SIG-M5 (cell line): ENCODE data around the gene EIF4EBP3.
A peak's percentile ranks its signal among the peaks of the same experiment; 100 is the strongest.
"Not testable (repeated sequence)": the region's sequence is repeated elsewhere in the genome, so short reads cannot be mapped to it uniquely, and the experiment has no call there.

ENCODE experiments used
- DNase-seq: peaks from one replicate; lab custom pipeline; 2025; lab: John Stamatoyannopoulos, UW

The EIF4EBP3 gene

DNA sequence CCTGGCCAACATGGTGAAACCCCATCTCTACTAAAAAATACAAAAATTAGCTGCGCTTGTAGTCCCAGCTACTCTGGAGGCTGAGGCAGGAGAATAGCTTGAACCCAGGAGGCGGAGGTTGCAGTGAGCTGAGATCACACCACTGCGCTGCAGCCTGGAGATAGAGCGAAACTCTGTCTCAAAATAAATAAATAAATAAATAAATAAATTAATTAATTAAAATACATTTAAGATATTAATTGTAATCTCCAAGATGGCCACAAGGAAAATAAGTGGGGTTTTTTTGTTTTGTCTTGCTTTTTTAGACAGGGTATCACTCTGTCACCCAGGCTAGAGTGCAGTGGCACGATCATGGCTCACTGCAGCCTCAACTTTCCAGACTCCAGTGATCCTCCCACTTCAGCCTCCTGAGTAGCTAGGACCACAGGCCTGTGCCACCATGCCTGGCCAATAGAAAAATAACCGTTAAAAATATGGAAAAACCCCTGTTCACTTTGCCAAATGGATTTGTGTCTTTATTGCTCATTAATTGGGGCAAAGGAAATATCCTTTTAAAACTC lies 31.8 kb downstream of the EIF4EBP3 start:
- DNase-seq: not testable (repeated sequence)

DNA sequence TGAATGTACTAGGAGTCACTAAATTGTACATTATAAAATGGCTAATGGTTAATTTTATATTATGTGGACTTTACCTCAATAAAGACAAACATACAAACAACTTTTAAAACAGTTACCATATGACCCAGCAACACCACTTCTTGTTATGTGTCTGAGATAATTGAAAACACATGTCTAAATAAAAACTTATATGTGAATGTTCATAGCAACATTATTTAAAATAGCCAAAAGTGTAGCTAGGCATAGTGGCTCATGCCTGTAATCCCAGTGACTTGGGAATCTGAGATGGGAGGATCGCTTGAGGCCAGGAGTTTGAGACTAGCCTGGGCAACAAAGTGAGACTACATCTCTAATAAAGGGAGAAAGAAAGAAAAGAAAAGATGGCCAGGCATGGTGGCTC lies 40.0 kb downstream of the EIF4EBP3 start:
- no peak for DNase-seq

DNA sequence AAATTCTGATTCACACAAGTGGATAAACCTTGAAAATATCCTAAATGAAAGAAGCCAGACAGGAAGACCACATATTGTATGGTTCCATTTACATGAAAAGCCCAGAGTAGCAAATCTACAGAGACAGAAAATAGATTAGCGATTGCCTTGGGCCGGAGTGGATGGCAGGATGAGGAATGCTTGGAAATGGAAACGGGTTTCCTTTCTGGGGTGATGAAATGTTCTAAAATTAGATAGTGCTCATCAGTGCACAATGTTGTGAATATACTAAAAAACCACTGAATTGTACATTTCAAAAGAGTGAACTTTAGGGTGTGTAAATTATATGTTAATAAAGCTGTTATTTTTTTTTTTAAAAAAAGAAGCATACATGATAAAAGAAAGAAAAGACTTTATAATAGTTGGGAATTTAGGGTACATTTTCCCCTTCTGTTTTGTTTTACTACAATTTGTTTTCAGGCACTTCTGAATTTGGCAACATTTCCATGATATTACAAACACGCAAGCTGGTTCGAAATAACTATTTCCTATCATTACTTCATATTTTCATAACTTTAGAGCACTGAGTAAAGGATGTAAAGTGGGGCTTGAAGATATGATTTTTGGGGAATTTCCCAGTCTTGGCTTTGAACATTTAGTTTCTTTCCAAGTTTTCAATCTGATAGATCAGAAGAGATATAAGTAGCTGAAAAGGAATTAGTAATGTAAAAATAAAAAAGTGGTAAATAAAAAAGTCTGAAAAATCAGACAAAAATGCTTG lies 41.0 kb downstream of the EIF4EBP3 start:
- DNase-seq: no peak

DNA sequence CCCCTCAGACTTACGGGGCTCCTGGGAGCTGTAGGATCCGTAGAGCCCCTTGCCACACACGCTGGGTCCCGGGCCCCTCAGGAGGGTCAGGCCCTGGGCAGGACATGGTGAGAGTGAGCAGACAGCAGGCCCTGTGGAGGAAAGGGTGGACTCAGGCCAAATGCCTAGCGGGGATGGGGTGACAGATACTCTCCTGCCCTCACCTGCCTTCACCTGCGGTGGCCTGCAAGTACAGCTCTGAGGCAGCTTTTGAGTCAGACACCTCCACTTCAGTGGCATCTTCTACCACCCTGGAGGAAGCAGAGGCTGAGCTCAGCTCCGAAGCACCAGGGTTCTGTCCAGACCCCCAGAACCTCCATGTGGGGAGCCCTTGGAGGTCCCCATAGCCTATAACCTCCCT lies 43.4 kb downstream of the EIF4EBP3 start:
- DNase-seq: no peak

DNA sequence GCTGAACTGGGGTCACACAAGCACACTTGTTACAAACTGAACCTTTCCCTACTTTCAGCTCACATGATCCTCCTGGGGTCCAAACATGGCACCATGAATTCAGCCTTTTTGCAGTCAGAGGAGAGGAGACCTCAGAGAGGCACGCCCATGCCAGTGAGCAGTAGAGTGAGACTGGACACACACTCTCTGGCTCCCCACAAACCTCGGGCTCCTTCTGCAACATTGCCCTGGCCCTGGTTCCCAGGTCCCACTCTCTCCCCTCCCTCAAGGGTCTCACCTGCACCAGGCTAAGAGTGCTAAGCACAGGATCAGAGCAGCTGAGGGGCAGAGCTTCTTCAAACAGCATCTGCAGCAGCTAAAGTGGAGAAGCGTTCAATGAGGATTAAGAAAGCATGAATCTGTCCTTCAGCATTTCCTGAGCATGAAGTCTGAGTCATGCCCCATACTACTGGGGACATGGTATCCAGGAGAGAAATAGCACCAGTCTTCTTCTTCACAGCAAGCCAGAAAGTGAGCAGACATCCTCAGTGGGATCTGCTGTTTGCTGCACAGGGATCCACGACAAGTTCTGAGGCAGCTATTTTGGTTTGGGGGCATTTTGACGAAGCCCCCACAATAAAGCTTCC lies 44.4 kb downstream of the EIF4EBP3 start:
- no peak for DNase-seq

DNA sequence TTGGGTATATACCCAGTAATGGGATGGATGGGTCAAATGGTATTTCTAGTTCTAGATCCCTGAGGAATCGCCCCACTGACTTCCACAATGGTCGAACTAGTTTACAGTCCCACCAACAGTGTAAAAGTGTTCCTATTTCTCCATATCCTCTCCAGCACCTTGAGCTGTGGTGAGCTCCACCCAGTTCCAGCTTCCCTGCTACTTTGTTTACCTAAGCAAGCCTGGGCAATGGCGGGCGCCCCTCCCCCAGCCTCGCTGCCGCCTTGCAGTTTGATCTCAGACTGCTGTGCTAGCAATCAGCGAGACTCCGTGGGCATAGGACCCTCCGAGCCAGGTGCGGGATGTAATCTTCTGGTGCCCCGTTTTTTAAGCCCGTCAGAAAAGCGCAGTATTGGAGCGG lies 45.6 kb downstream of the EIF4EBP3 start:
- DNase-seq: not testable (repeated sequence)

DNA sequence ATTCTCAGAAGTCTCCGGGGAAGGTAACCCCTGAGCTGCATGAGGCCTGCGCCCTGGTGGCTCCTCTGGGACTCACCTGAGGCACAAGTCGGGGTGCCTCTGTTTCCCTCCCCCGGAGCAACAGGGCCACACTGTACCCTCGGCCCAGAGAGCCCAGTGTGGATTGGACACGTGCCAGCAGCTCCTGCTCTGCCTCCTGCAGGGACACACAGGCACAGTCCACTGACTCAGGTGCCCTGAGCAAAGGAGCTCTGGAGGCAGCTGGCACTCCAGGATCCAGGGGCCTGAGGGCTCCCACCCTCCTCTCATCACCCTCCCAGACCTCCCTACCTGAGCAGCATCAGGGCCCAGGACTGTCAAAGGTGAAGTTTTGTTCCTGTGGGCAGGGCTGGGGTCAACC lies 46.7 kb downstream of the EIF4EBP3 start:
- no peak for DNase-seq

DNA sequence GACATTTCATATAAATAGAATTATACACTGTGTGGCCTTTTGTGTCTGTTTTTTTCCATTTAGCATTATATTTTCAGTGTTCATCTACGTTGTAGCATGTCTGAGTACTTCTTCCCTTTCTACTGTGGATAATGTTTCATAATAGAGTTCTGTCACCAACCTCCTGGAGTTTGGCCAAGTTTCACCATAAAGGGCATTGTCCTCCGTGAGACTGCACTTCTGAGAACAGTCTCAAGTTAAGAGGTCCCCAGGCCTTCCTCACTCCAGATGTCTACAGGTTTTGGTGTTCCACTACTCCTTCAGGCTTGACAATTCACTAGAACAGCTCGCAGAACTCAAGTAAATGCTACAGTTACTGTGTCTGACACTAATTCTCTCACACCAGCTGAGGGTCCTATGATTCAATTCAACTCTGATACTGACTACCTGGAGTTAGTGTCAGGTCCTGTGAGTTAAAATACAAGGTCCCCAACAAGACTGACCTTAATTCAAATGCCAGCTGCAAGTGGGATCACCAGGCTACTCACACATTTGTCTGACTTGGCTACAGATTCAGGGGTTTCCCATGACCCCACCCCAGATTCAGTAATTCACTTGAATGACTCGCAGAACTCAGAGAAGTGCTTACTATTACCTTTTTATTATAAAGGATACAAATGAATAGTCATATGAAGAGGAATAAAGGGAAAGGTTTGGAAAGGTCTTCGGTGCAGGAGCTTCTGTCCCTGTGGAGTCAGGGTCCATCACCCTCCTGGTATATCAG lies 48.3 kb downstream of the EIF4EBP3 start:
- peak; percentile 87 for DNase-seq

DNA sequence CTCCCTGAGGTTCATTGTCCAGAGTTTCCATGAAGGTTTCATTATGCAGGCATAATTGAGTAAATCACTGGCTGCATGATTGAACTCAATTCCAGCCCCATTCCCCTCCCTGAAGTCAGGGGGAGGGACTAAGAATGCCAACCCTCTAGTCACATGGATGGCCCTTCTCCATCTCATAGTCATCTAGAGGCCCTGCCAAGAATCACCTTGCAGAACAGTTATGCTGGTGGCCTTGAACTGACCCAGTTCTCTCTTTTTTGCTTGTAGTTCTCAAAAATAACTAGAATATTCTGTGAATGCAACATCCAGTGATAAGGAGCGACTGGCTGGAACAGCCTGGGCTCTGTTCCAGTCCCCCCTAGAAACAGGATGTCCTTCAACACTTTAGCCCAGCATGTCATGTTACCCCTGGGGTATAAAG lies 48.9 kb downstream of the EIF4EBP3 start:
- DNase-seq: no peak

DNA sequence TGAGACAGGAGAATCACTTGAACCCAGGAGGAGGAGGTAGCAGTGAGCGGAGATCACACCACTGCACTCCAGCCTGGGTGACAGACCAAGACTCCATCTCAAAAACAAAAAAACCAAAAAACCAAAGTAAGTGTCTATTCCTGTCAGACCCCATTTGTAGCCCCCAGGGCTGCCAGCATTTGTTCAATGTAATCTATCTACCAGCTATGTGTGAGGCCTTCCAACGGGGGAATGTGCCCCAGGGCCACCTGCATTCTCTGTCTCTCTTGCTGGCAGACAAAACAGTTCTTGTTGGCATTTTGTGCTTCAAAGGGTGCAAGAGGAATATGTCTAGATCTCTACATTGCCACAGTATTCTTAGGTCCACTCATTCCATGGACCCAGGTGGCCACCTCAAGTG lies 51.4 kb downstream of the EIF4EBP3 start:
- no peak for DNase-seq
